IMR-90 (cell line): ENCODE results near the gene MTMR3. TPM values are rescaled to one million over a fixed set of nuclear protein-coding genes. Genes with fewer than 3 reads are reported as not detected.
A peak's percentile ranks its signal among the peaks of the same experiment; 100 is the strongest.

Experiments
- ATAC-seq: fragments of 200-7000 bp; cut with Tn5 transposase; 2 replicates; pipeline ENCODE4 v1.9.1; 2020; ENCODE audit warnings: low read depth, mild to moderate bottlenecking, moderate library complexity
- BruUV-seq: library from RNA; stranded (reverse); fragments of 400-500 nt; replicated peaks from 2 replicates; lab custom pipeline; 2021; lab: Mats Ljungman, UMichigan
- CTCF ChIA-PET: fragments of 300-600 bp; formaldehyde crosslinking; extraction: SDS; loops from one replicate; lab custom pipeline; 2021; ENCODE audit warnings: antibody characterized with exemption; lab: Yijun Ruan, JAX
- POLR2A ChIA-PET: fragments of 300-600 bp; sonication (Branson Sonifier 250); formaldehyde crosslinking; loops from one replicate; lab custom pipeline; 2022; ENCODE audit warnings: antibody characterized with exemption; ENCODE audit not compliant: unreplicated experiment; lab: Charles Lee
- DNase-seq: peaks from one replicate; pipeline ENCODE4 v3.0.0; 2013
- H2AFZ ChIP-seq: replicated peaks from 2 replicates; pipeline ENCODE3; 2013; ENCODE audit warnings: low read length, mild to moderate bottlenecking; ENCODE audit not compliant: poor library complexity
- H2AK5ac ChIP-seq: 2 replicates; pipeline ENCODE4 v1.6.1; 2013; ENCODE audit warnings: low read depth, low read length, inconsistent platforms
- H2AK9ac ChIP-seq: replicated peaks from 2 replicates; pipeline ENCODE3; 2013; ENCODE audit warnings: mild to moderate bottlenecking, low read depth, low read length, moderate library complexity; ENCODE audit not compliant: poor library complexity
- H2BK120ac ChIP-seq: 2 replicates; pipeline ENCODE4 v1.6.1; 2013; ENCODE audit warnings: low read depth, low read length, inconsistent platforms
- H2BK15ac ChIP-seq: 3 replicates; pipeline ENCODE4 v1.6.1; 2013; ENCODE audit warnings: low read depth, low read length, inconsistent platforms
- H2BK20ac ChIP-seq: 2 replicates; pipeline ENCODE4 v1.6.1; 2013; ENCODE audit warnings: low read depth, mild to moderate bottlenecking, inconsistent platforms, low read length, moderate library complexity
- H2BK5ac ChIP-seq: 2 replicates; pipeline ENCODE4 v1.6.1; 2013; ENCODE audit warnings: mild to moderate bottlenecking, low read depth, low read length, inconsistent platforms; ENCODE audit not compliant: poor library complexity, severe bottlenecking
- H3K14ac ChIP-seq: replicated peaks from 2 replicates; pipeline ENCODE4 v1.6.1; 2013; ENCODE audit warnings: low read depth, low read length, inconsistent platforms
- H3K18ac ChIP-seq: 2 replicates; pipeline ENCODE4 v1.6.1; 2013; ENCODE audit warnings: low read depth, low read length, control low read depth
- H3K23ac ChIP-seq: 2 replicates; pipeline ENCODE4 v1.6.1; 2013; ENCODE audit warnings: low read depth, low read length, inconsistent platforms
- H3K27ac ChIP-seq: 2 replicates; pipeline ENCODE4 v1.5.1; 2013; ENCODE audit warnings: mild to moderate bottlenecking, control low read depth, low read length; ENCODE audit not compliant: insufficient read depth
- H3K27me3 ChIP-seq: 2 replicates; pipeline ENCODE4 v1.6.1; 2013; ENCODE audit warnings: low read length; ENCODE audit not compliant: control insufficient read depth, insufficient read depth
- H3K36me3 ChIP-seq: 2 replicates; pipeline ENCODE4 v1.6.1; 2013; ENCODE audit warnings: low read length, mixed read lengths; ENCODE audit not compliant: control insufficient read depth, insufficient read depth
- H3K4ac ChIP-seq: 2 replicates; pipeline ENCODE4 v1.6.1; 2013; ENCODE audit warnings: low read depth, low read length, inconsistent platforms
- H3K4me1 ChIP-seq: 2 replicates; pipeline ENCODE4 v1.6.1; 2013; ENCODE audit warnings: low read length, mixed read lengths; ENCODE audit not compliant: control insufficient read depth, insufficient read depth
- H3K4me2 ChIP-seq: 2 replicates; pipeline ENCODE4 v1.6.1; 2013; ENCODE audit warnings: low read depth, mild to moderate bottlenecking, control low read depth, low read length, moderate library complexity
- H3K4me3 ChIP-seq: 2 replicates; pipeline ENCODE4 v1.5.1; 2013; ENCODE audit warnings: low read depth, mild to moderate bottlenecking, control low read depth, low read length, moderate library complexity; ENCODE audit not compliant: insufficient read depth
- H3K56ac ChIP-seq: 2 replicates; pipeline ENCODE4 v1.6.1; 2013; ENCODE audit warnings: low read length, inconsistent platforms; ENCODE audit not compliant: insufficient read depth; ENCODE audit errors: extremely low read depth
- H3K79me1 ChIP-seq, 2 experiments: 2 replicates each; pipeline ENCODE4 v1.6.1; 2013; ENCODE audit warnings: low read length in 2 of 2, inconsistent platforms in 1 of 2, low read depth in 1 of 2
- H3K9ac ChIP-seq: 2 replicates; pipeline ENCODE4 v1.6.1; 2013; ENCODE audit warnings: low read depth, low read length, control low read depth
- H3K9me1 ChIP-seq: 2 replicates; pipeline ENCODE4 v1.6.1; 2013; ENCODE audit warnings: low read length, inconsistent platforms; ENCODE audit not compliant: insufficient read depth
- H3K9me3 ChIP-seq: 2 replicates; pipeline ENCODE4 v1.6.1; 2013; ENCODE audit warnings: low read length; ENCODE audit not compliant: control insufficient read depth, insufficient read depth
- H4K20me1 ChIP-seq: 2 replicates; pipeline ENCODE4 v1.6.1; 2013; ENCODE audit warnings: low read length, inconsistent platforms; ENCODE audit not compliant: insufficient read depth
- H4K5ac ChIP-seq: 2 replicates; pipeline ENCODE4 v1.6.1; 2013; ENCODE audit warnings: mild to moderate bottlenecking, low read depth, low read length, control low read depth
- H4K8ac ChIP-seq, 2 experiments: 2 replicates each; pipeline ENCODE4 v1.6.1; 2013; ENCODE audit warnings: low read depth in 2 of 2, low read length in 2 of 2, control low read depth in 1 of 2, inconsistent platforms in 1 of 2
- H4K91ac ChIP-seq: 2 replicates; pipeline ENCODE4 v1.6.1; 2013; ENCODE audit warnings: low read depth, low read length, inconsistent platforms; ENCODE audit not compliant: insufficient read depth
- CEBPB ChIP-seq: IDR thresholded peaks from 2 replicates; pipeline ENCODE4 v1.6.1; 2012; ENCODE audit warnings: low read depth, low read length, improper control_type of control experiment
- FOS ChIP-seq: fragments of 150-350 bp; IDR thresholded peaks from 2 replicates; pipeline ENCODE4 v1.6.1; 2016; ENCODE audit warnings: low read depth, low read length
- WGBS, 2 experiments: methylation state at CpG; one replicate each; pipeline versions ENCODE4 v1.1.5 to v1.1.7; 2013; ENCODE audit warnings: missing lambda C conversion rate in 2 of 2; ENCODE audit not compliant: insufficient read length in 1 of 2; ENCODE audit errors: extremely low coverage in 2 of 2; 5-methylcytosine and 5-hydroxymethylcytosine counted together
- dilution Hi-C: fragments of 300-500 bp; cut with HindIII; formaldehyde crosslinking; loops from one replicate; pipeline ENCODE4 v1.14.3; 2018; ENCODE audit warnings: low sequenced_read_pairs; ENCODE audit not compliant: unreplicated experiment
- in situ Hi-C: fragments of 300-500 bp; cut with MboI; formaldehyde crosslinking; loops from 3 replicates; pipeline ENCODE4 v1.14.3; 2019; ENCODE audit warnings: low sequenced_read_pairs, inconsistent platforms, mixed read lengths
- intact Hi-C: fragments of 100-400 bp; cut with micrococcal nuclease; formaldehyde crosslinking; loops from 2 replicates; pipeline ENCODE4 v1.10.0; 2022
- polyA plus RNA-seq, 3 experiments: library from polyadenylated mRNA; depleted of rRNA; stranded (reverse); fragments of >200 nt; gene quantifications; 2 replicates each; pipeline ENCODE4 v1.2.3, GENCODE V29; 2012; ENCODE audit warnings: low replicate concordance in 1 of 3
- total RNA-seq: library from RNA; depleted of rRNA; stranded (reverse); fragments of >200 nt; gene quantifications from 2 replicates; pipeline ENCODE4 v1.2.3, GENCODE V29; 2012

Gene MTMR3
- total and polyA plus RNA-seq, 2 of the 4 experiments (the other 2 are of a cell fraction), result 21.3 to 29.4 TPM

DNA sequence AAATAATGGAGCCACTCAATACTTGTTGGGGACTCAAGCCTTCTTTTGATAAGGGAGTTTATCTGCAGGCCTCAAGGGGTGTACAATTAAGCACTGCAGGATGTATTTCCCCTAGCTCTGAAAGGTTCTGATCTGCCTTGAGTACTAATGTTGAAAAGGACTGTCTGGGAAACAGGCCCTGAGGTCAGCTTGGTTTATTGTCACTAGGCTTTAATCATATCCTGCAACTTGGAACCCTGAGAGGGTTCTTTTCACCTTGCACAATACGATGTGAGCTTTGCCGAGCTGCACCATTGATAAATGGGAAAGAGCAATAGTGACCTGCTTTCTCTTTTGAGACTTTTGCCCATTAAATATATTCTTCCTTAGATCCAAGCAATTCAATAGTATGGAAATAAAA is 165.7 kb downstream of the MTMR3 start:
- in situ Hi-C loops, result no loop called here

More for the DNA sequence above, 165.7 kb downstream of the MTMR3 start:
- Histone ChIP-seq H2BK120ac (no peak overlapping the region), H2BK15ac (no peak overlapping the region), H3K79me1 (no peaks in the 10 kb centered on the region), H3K18ac (no peak overlapping the region), H2AK9ac (no peak overlapping the region), H2AK5ac (no peak overlapping the region), H4K91ac (no peak overlapping the region), H3K4me2 (no peak overlapping the region), H3K4ac (no peak overlapping the region), H4K20me1 (no peaks in the 10 kb centered on the region), H3K4me3 (no peak overlapping the region), H2BK5ac (no peak overlapping the region), H3K36me3 (no peaks in the 10 kb centered on the region), H3K56ac (no peak overlapping the region), H4K5ac (no peak overlapping the region), H3K4me1 (peaks cover 4% of the 10 kb centered on the region; the same call in 1 of the 2 replicates), H2BK20ac (no peak overlapping the region), H3K9me1 (peaks cover 2% of the 10 kb centered on the region), H3K23ac (no peak overlapping the region), H2AFZ (no peak overlapping the region), H3K27me3 (no peaks in the 10 kb centered on the region), H3K27ac (no peak overlapping the region), H3K14ac (no peak overlapping the region), H3K9ac (no peak overlapping the region), H3K9me3 (no peaks in the 10 kb centered on the region), H4K8ac (no peak overlapping the region)
- POLR2A ChIA-PET, result no interaction called here
- CTCF ChIA-PET, result no interaction called here
- dilution Hi-C loops (loop anchor here (25.0 kb wide), 1 partner anchor 361 kb away; no protein-coding TSS in a partner anchor), intact Hi-C loops (no loop called here)
- DNase-seq (peak; percentile 44), ATAC-seq (no peak)
- TF ChIP-seq CEBPB (peak; percentile 52), FOS (no peak)
- BruUV-seq, result no TSS peak
- WGBS, 2 experiments, result no CpG with 5 or more reads among the region's 2 CpGs
